Heart right ventricle (tissue), 16 donors: Measurements from ENCODE around the gene TLE1. TPM values are rescaled to one million over a fixed set of nuclear protein-coding genes. Genes with fewer than 3 reads are reported as not detected.
A peak's percentile ranks its signal among the peaks of the same experiment; 100 is the strongest.

Experiments
- ATAC-seq, 8 donors: fragments of 200-7000 bp; cut with Tn5 transposase; one replicate each; pipeline ENCODE4 v1.9.1; 2020; ENCODE audit warnings: mild to moderate bottlenecking in 8 of 8, moderate library complexity in 8 of 8, moderate number of reproducible peaks in 1 of 8
- DNase-seq, 2 donors: peaks; one replicate each; pipeline ENCODE4 v3.0.0-alpha.2; 2020
- H3K27ac ChIP-seq, 10 donors: fragments of 200-600 bp; sonication (generic) in 2 of 10; one replicate each; pipeline versions ENCODE4 v1.5.0 to v1.8.0; 2020 to 2022; ENCODE audit warnings: mild to moderate bottlenecking in 3 of 10
- H3K27me3 ChIP-seq, 7 donors: fragments of 200-600 bp; one replicate each; pipeline ENCODE4 v1.8.0; 2021 to 2022; ENCODE audit warnings: mild to moderate bottlenecking in 2 of 7
- H3K36me3 ChIP-seq, 9 donors: fragments of 200-600 bp; sonication (generic) in 1 of 9; one replicate each; pipeline versions ENCODE4 v1.5.0 to v1.8.0; 2020 to 2022; ENCODE audit warnings: mild to moderate bottlenecking in 2 of 9
- H3K4me1 ChIP-seq, 9 donors: fragments of 200-600 bp; sonication (generic) in 1 of 9; one replicate each; pipeline versions ENCODE4 v1.5.0 to v1.8.0; 2020 to 2022; ENCODE audit warnings: mild to moderate bottlenecking in 4 of 9
- H3K4me3 ChIP-seq, 10 donors: fragments of 200-600 bp; sonication (generic) in 2 of 10; one replicate each; pipeline versions ENCODE4 v1.5.0 to v1.8.0; 2020 to 2022; ENCODE audit warnings: mild to moderate bottlenecking in 7 of 10, moderate library complexity in 2 of 10
- H3K9me3 ChIP-seq, 11 donors: fragments of 200-600 bp in 10 of 11; sonication (generic) in 2 of 11; one replicate each; pipeline versions ENCODE4 v1.5.0 to v1.8.0; 2013 to 2022; ENCODE audit warnings: mild to moderate bottlenecking in 2 of 11, control low read depth in 1 of 11, moderate library complexity in 1 of 11
- WGBS, 2 donors: extraction: QIAGEN DNeasy Blood & Tissue Kit; methylation state at CpG; one replicate each; pipeline ENCODE4 v1.1.7; 2013; ENCODE audit warnings: inconsistent platforms in 1 of 2; 5-methylcytosine and 5-hydroxymethylcytosine counted together
- intact Hi-C, 10 donors: fragments of 100-400 bp; cut with DNase I; formaldehyde crosslinking; loops; one replicate each; pipeline versions ENCODE4 v1.11.1 to v1.14.2; 2022
- polyA plus RNA-seq, 2 donors: library from polyadenylated mRNA; stranded (reverse); fragments of 200-250 nt; gene quantifications; one replicate each; pipeline ENCODE4 v1.2.3, GENCODE V29; 2013
- total RNA-seq, 10 donors: library from RNA; stranded (reverse); fragmentation: NEBNext Ultra II Directional in 3 of 10; extraction: Animal tissue kit (Norgen Biotek cat#: 25700) in 3 of 10; gene quantifications; one replicate each; pipeline versions ENCODE4 v1.2.1 to v1.2.4, GENCODE V29; 2021 to 2023
- TF ChIP-seq, protein P1 (sequence below), 9 donors: fragments of 200-600 bp; sonication (generic) in 2 of 9; IDR thresholded peaks; one replicate each; pipeline versions ENCODE4 v1.5.0 to v1.8.0; 2021 to 2022; ENCODE audit warnings: antibody characterized with exemption in 9 of 9, mild to moderate bottlenecking in 5 of 9, moderate library complexity in 1 of 9
- donor health status: Arrhythmogenic right ventricular cardiomyopathy.
- donor health status: ischemic (EF 13 %, LVEDD 7.1; RV severe dilation, severe dysfunction).
- donor health status: healthy with polysubstance abuse.
- donor health status: DM: no; HTN: yes; CAD: no.
- donor health status: DM: no; HTN: no; CAD: no.
- donor health status: ischemic (EF 25% LVEDD 6.9; RV normal size, moderate dysfunction).
- donor health status: ischemic (EF 25% LVEDD 5.7; RV mildly dilated, moderate dysfunction).
- donor health status: healthy.
- donor health status: DM: yes; HTN: yes; CAD: no.
- donor health status: Ischemic cardiomyopathy.
- donor health status: ischemic (EF 35%, LVEDD 5.7; RV mildly dilated, moderate dysfunction).
- donor health status: nonischemic (EF 11% LVEDD 7.7; RV severe dilation, severe dysfunction).
- donor health status: DM: yes; HTN: yes; CAD: no.
- donor health status: PGD.
- donor health status: ischemic (EF 29% LVEDD 5.4; RV normal size, mild dysfunction).
- donor health status: nonischemic (EF 23%, LVEDD 6.1; RV moderate dilation, normal function).

Gene TLE1
- total and polyA plus RNA-seq, 12 donors: 7.9 to 15.2 (median 11.0) TPM

DNA sequence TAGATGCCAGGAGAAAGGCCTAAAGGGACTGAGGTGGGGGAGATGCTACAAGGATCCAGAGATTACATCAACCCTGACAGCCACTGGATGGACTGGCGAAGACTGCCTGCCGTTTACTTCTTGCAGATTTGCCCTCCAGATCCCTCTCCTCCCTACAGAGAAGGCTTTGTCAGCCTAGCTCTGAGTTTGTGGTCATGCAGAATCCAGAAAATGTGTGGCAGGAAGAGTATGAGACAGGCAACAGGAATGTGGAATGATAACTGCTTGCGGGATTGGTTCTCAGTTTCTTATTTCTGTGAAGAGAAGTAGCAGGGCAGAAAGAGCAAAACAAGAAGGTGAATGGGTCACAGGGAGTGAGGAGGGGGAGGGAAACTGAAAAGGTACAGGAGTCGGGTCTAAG lies 129.6 kb downstream of the TLE1 start:
- TF ChIP-seq, protein P1, sequence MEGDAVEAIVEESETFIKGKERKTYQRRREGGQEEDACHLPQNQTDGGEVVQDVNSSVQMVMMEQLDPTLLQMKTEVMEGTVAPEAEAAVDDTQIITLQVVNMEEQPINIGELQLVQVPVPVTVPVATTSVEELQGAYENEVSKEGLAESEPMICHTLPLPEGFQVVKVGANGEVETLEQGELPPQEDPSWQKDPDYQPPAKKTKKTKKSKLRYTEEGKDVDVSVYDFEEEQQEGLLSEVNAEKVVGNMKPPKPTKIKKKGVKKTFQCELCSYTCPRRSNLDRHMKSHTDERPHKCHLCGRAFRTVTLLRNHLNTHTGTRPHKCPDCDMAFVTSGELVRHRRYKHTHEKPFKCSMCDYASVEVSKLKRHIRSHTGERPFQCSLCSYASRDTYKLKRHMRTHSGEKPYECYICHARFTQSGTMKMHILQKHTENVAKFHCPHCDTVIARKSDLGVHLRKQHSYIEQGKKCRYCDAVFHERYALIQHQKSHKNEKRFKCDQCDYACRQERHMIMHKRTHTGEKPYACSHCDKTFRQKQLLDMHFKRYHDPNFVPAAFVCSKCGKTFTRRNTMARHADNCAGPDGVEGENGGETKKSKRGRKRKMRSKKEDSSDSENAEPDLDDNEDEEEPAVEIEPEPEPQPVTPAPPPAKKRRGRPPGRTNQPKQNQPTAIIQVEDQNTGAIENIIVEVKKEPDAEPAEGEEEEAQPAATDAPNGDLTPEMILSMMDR (IDR thresholded peaks at IDR 0.05): no peak
- Histone ChIP-seq H3K4me3 (no peak overlapping the region), H3K27me3 (no peaks in the 10 kb centered on the region), H3K9me3 (no peaks in the 10 kb centered on the region), H3K36me3 (no peaks in the 10 kb centered on the region), H3K4me1 (peaks cover 0 to 41% (median 12%) of the 10 kb centered on the region in 9 donors), H3K27ac (peak overlapping the region in 1 of 10 donors; percentile 36)
- peak in 1 of 8 donors; percentile 35 for ATAC-seq
- DNase-seq: no peak
- 72 to 76% methylated on average over 4 of the region's 4 CpGs for WGBS, 2 donors
- intact Hi-C loops: no loop called here

DNA sequence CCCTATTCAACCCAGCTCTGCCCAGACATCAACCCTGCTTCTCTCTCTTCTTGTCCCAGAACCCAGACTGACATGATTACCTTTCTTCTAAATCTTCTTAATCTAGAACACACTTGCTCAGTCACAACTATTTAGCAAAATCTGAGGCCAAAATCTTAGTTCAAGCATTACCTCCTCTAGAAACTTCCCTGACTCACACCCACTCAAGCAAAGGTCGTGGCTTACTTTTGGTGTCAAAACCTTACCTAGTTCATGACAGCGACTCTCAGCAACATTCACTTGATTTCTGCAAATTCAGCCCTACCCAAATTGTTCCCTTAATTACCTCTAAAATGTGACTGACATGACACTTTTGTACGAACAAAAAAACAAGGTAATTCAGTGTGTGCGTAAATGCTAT lies 130.2 kb downstream of the TLE1 start:
- peaks cover 0 to 41% (median 12%) of the 10 kb centered on the region in 9 donors for H3K4me1 ChIP-seq
- TF ChIP-seq, protein P1 (IDR thresholded peaks at IDR 0.05): no peak
- intact Hi-C loops: no loop called here
- no peak for DNase-seq
- ATAC-seq: no peak
- H3K27ac ChIP-seq: peak overlapping the region in 3 of 10 donors; percentile 7 to 53 (median 49)
- no peaks in the 10 kb centered on the region for H3K9me3 ChIP-seq
- 95 to 98% methylated on average over 4 of the region's 4 CpGs for WGBS, 2 donors
- H3K36me3 ChIP-seq: no peaks in the 10 kb centered on the region
- no peak overlapping the region for H3K4me3 ChIP-seq
- H3K27me3 ChIP-seq: no peaks in the 10 kb centered on the region

DNA sequence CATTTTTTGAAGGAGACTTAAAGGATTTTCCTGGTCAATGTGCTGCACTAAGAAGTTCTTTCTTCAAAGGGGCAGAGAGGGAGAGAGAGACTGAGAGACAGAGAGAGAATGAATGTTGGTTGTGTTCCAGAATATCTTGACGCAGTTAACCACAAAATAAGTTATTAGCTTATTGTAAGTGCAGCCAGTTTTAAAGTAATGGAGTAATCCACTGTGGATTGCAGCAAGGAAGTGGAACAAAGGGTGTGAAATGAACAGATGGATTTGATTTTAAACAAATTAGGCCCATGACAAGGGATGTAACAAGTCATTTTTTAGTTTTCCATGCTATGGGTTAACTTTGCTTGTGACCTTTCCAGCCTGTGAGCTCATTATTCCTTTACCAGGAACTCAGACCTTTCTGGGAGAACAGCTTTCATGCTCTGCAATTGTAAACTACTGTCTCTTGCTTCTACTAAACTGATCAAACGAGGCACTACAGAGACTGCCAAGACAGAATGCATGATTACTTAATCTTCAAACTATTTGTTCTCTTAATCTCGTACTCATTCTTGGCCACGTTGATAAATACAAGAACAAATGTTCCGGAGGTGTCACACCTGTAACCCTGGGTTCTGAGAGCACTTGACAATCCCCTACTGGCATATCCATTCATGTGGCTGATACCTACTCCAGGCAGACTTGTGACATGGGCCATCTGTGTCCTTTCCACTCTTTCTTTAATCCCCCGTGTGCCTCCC lies 131.1 kb downstream of the TLE1 start:
- Histone ChIP-seq H3K36me3 (no peaks in the 10 kb centered on the region), H3K4me1 (peaks cover 0 to 41% (median 12%) of the 10 kb centered on the region in 9 donors), H3K27ac (peak overlapping the region in 7 of 10 donors; percentile 7 to 66 (median 49)), H3K4me3 (no peak overlapping the region), H3K27me3 (no peaks in the 10 kb centered on the region), H3K9me3 (no peaks in the 10 kb centered on the region)
- WGBS, 2 donors: 21 to 34% methylated on average over 6 of the region's 6 CpGs
- intact Hi-C loops: no loop called here
- DNase-seq: peak in 1 of 2 donors; percentile 35
- TF ChIP-seq, protein P1 (IDR thresholded peaks at IDR 0.05): no peak
- ATAC-seq: peak; percentile 57 to 79 (median 72)

DNA sequence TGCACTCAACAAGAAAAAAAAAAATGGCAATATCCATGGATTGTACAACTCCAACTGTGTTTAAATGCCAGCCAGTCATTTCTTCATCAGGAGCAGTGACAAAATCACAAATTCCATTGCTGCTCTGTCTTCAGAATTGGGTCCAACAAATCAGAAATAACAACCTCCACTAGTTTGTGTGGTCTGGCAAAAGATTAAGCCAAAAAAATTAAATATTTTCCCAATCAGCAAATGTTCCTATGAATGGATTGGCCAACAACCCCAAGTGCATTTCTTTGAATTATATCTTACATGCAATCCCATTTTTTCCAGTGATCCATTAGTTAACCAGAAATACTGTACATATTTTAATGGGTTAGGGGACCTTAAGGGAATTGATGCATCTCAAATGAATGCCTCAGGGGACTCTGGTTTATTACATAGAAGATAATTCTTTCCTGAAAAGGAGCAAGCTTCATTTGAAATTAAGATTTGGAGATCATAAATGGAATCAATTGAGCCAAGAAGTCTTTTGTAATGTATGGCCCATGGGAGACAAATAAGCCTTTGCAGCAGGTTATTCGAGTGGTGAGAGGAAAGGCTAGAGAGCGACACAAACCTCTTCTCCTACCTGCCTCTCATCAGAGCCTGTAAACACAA lies 131.8 kb downstream of the TLE1 start:
- Histone ChIP-seq H3K4me1 (peaks cover 0 to 39% (median 12%) of the 10 kb centered on the region in 9 donors), H3K9me3 (no peaks in the 10 kb centered on the region), H3K27ac (peak overlapping the region in 5 of 10 donors; percentile 21 to 56 (median 40)), H3K4me3 (no peak overlapping the region), H3K36me3 (no peaks in the 10 kb centered on the region), H3K27me3 (no peaks in the 10 kb centered on the region)
- DNase-seq: no peak
- ATAC-seq: peak in 5 of 8 donors; percentile 4 to 27 (median 5)
- 63 to 73% methylated on average over 2 of the region's 2 CpGs for WGBS, 2 donors
- TF ChIP-seq, protein P1 (IDR thresholded peaks at IDR 0.05): no peak
- intact Hi-C loops: no loop called here
